WTC11 (cell line): ENCODE measurements around the gene CNMD.

Experiments used
- CREB1 ChIP-seq: sonication (generic); formaldehyde crosslinking; IDR thresholded peaks from 2 replicates; pipeline ENCODE4 v1.8.0; 2023; ENCODE audit warnings: mild to moderate bottlenecking, missing genetic modification reagents
- HMGA2 ChIP-seq: fragments of 250-450 bp; sonication (Bioruptor Pico); IDR thresholded peaks from 2 replicates; pipeline ENCODE4 v1.4.0; 2021; ENCODE audit warnings: mild to moderate bottlenecking, moderate library complexity
- MYBL2 ChIP-seq: sonication (generic); formaldehyde crosslinking; IDR thresholded peaks from 2 replicates; pipeline ENCODE4 v1.8.1; 2023; ENCODE audit warnings: mild to moderate bottlenecking, moderate library complexity, missing genetic modification reagents
- NFYB ChIP-seq: sonication (generic); formaldehyde crosslinking; conservative IDR thresholded peaks from 2 replicates; pipeline ENCODE4 v1.8.0; 2022; ENCODE audit warnings: low read depth, missing genetic modification reagents
- PRRX2 ChIP-seq: fragments of 250-450 bp; sonication (Bioruptor Pico); IDR thresholded peaks from 2 replicates; pipeline ENCODE4 v1.8.0; 2021; ENCODE audit warnings: mild to moderate bottlenecking
- SOX15 ChIP-seq: fragments of 250-450 bp; sonication (Bioruptor Pico); IDR thresholded peaks from 2 replicates; pipeline ENCODE4 v1.9.0; 2021; ENCODE audit warnings: mild to moderate bottlenecking
- ZNF121 ChIP-seq: sonication (generic); formaldehyde crosslinking; IDR thresholded peaks from 2 replicates; pipeline ENCODE4 v1.8.0; 2023; ENCODE audit warnings: missing genetic modification reagents
- TF ChIP-seq, protein P1 (sequence below): fragments of 200-600 bp; IDR thresholded peaks from 2 replicates; pipeline ENCODE4 v1.8.0; 2022; ENCODE audit warnings: antibody characterized with exemption
- TF ChIP-seq, protein P2 (sequence below): sonication (generic); formaldehyde crosslinking; IDR thresholded peaks from 2 replicates; pipeline ENCODE4 v1.8.0; 2022; ENCODE audit warnings: mild to moderate bottlenecking, missing genetic modification reagents
- TF ChIP-seq, protein P3 (sequence below): sonication (generic); formaldehyde crosslinking; IDR thresholded peaks from 2 replicates; pipeline ENCODE4 v1.8.1; 2023; ENCODE audit warnings: mild to moderate bottlenecking, missing genetic modification reagents

DNA sequence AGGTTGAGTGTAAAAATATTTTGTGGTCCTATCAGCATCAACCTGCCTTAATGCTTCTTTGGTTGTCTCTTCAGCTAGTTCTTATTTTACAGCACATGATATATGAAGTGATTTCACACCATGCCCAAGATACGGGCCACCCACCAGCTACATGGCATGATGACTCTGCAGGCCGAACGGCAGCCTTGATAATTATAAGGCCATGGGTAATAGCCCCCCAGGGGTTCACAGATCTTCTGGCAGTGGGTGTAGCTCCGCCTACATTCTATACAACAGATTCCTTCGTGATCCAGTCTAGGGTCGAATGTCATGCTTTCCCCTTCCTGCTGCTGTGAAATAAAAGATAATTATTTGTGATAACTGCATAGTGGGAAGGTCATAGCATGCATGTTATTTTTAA is 36.1 kb downstream of the CNMD start:
- TF ChIP-seq, protein P1, sequence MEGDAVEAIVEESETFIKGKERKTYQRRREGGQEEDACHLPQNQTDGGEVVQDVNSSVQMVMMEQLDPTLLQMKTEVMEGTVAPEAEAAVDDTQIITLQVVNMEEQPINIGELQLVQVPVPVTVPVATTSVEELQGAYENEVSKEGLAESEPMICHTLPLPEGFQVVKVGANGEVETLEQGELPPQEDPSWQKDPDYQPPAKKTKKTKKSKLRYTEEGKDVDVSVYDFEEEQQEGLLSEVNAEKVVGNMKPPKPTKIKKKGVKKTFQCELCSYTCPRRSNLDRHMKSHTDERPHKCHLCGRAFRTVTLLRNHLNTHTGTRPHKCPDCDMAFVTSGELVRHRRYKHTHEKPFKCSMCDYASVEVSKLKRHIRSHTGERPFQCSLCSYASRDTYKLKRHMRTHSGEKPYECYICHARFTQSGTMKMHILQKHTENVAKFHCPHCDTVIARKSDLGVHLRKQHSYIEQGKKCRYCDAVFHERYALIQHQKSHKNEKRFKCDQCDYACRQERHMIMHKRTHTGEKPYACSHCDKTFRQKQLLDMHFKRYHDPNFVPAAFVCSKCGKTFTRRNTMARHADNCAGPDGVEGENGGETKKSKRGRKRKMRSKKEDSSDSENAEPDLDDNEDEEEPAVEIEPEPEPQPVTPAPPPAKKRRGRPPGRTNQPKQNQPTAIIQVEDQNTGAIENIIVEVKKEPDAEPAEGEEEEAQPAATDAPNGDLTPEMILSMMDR: no peak
- TF ChIP-seq, protein P2, sequence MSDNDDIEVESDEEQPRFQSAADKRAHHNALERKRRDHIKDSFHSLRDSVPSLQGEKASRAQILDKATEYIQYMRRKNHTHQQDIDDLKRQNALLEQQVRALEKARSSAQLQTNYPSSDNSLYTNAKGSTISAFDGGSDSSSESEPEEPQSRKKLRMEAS: no peak
- no peak for TF ChIP-seq PRRX2
- TF ChIP-seq HMGA2 (CRISPR knock-in tag): no peak
- TF ChIP-seq NFYB (CRISPR knock-in tag): no peak
- TF ChIP-seq, protein P3, sequence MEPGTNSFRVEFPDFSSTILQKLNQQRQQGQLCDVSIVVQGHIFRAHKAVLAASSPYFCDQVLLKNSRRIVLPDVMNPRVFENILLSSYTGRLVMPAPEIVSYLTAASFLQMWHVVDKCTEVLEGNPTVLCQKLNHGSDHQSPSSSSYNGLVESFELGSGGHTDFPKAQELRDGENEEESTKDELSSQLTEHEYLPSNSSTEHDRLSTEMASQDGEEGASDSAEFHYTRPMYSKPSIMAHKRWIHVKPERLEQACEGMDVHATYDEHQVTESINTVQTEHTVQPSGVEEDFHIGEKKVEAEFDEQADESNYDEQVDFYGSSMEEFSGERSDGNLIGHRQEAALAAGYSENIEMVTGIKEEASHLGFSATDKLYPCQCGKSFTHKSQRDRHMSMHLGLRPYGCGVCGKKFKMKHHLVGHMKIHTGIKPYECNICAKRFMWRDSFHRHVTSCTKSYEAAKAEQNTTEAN: no peak
- no peak for TF ChIP-seq SOX15 (CRISPR knock-in tag)
- no peak for TF ChIP-seq MYBL2 (CRISPR knock-in tag)
- no peak for TF ChIP-seq ZNF121 (CRISPR knock-in tag)
- no peak for TF ChIP-seq CREB1
